IMR-90 (cell line): ENCODE results near the gene NELFCD. TPM values are rescaled to one million over a fixed set of nuclear protein-coding genes. Genes with fewer than 3 reads are reported as not detected.

Source experiments
- ATAC-seq: fragments of 200-7000 bp; cut with Tn5 transposase; 2 replicates; pipeline ENCODE4 v1.9.1; 2020; ENCODE audit warnings: low read depth, mild to moderate bottlenecking, moderate library complexity
- BruUV-seq: library from RNA; stranded (reverse); fragments of 400-500 nt; replicated peaks from 2 replicates; lab custom pipeline; 2021; lab: Mats Ljungman, UMichigan
- CTCF ChIA-PET: fragments of 300-600 bp; formaldehyde crosslinking; extraction: SDS; loops from one replicate; lab custom pipeline; 2021; ENCODE audit warnings: antibody characterized with exemption; lab: Yijun Ruan, JAX
- POLR2A ChIA-PET: fragments of 300-600 bp; sonication (Branson Sonifier 250); formaldehyde crosslinking; loops from one replicate; lab custom pipeline; 2022; ENCODE audit warnings: antibody characterized with exemption; ENCODE audit not compliant: unreplicated experiment; lab: Charles Lee
- DNase-seq: peaks from one replicate; pipeline ENCODE4 v3.0.0; 2013
- H2AFZ ChIP-seq: replicated peaks from 2 replicates; pipeline ENCODE3; 2013; ENCODE audit warnings: low read length, mild to moderate bottlenecking; ENCODE audit not compliant: poor library complexity
- H2AK5ac ChIP-seq: 2 replicates; pipeline ENCODE4 v1.6.1; 2013; ENCODE audit warnings: low read depth, low read length, inconsistent platforms
- H2AK9ac ChIP-seq: replicated peaks from 2 replicates; pipeline ENCODE3; 2013; ENCODE audit warnings: mild to moderate bottlenecking, low read depth, low read length, moderate library complexity; ENCODE audit not compliant: poor library complexity
- H2BK120ac ChIP-seq: 2 replicates; pipeline ENCODE4 v1.6.1; 2013; ENCODE audit warnings: low read depth, low read length, inconsistent platforms
- H2BK15ac ChIP-seq: 3 replicates; pipeline ENCODE4 v1.6.1; 2013; ENCODE audit warnings: low read depth, low read length, inconsistent platforms
- H2BK20ac ChIP-seq: 2 replicates; pipeline ENCODE4 v1.6.1; 2013; ENCODE audit warnings: low read depth, mild to moderate bottlenecking, inconsistent platforms, low read length, moderate library complexity
- H2BK5ac ChIP-seq: 2 replicates; pipeline ENCODE4 v1.6.1; 2013; ENCODE audit warnings: mild to moderate bottlenecking, low read depth, low read length, inconsistent platforms; ENCODE audit not compliant: poor library complexity, severe bottlenecking
- H3K14ac ChIP-seq: replicated peaks from 2 replicates; pipeline ENCODE4 v1.6.1; 2013; ENCODE audit warnings: low read depth, low read length, inconsistent platforms
- H3K18ac ChIP-seq: 2 replicates; pipeline ENCODE4 v1.6.1; 2013; ENCODE audit warnings: low read depth, low read length, control low read depth
- H3K23ac ChIP-seq: 2 replicates; pipeline ENCODE4 v1.6.1; 2013; ENCODE audit warnings: low read depth, low read length, inconsistent platforms
- H3K27ac ChIP-seq: 2 replicates; pipeline ENCODE4 v1.5.1; 2013; ENCODE audit warnings: mild to moderate bottlenecking, control low read depth, low read length; ENCODE audit not compliant: insufficient read depth
- H3K27me3 ChIP-seq: 2 replicates; pipeline ENCODE4 v1.6.1; 2013; ENCODE audit warnings: low read length; ENCODE audit not compliant: control insufficient read depth, insufficient read depth
- H3K36me3 ChIP-seq: 2 replicates; pipeline ENCODE4 v1.6.1; 2013; ENCODE audit warnings: low read length, mixed read lengths; ENCODE audit not compliant: control insufficient read depth, insufficient read depth
- H3K4ac ChIP-seq: 2 replicates; pipeline ENCODE4 v1.6.1; 2013; ENCODE audit warnings: low read depth, low read length, inconsistent platforms
- H3K4me1 ChIP-seq: 2 replicates; pipeline ENCODE4 v1.6.1; 2013; ENCODE audit warnings: low read length, mixed read lengths; ENCODE audit not compliant: control insufficient read depth, insufficient read depth
- H3K4me2 ChIP-seq: 2 replicates; pipeline ENCODE4 v1.6.1; 2013; ENCODE audit warnings: low read depth, mild to moderate bottlenecking, control low read depth, low read length, moderate library complexity
- H3K4me3 ChIP-seq: 2 replicates; pipeline ENCODE4 v1.5.1; 2013; ENCODE audit warnings: low read depth, mild to moderate bottlenecking, control low read depth, low read length, moderate library complexity; ENCODE audit not compliant: insufficient read depth
- H3K56ac ChIP-seq: 2 replicates; pipeline ENCODE4 v1.6.1; 2013; ENCODE audit warnings: low read length, inconsistent platforms; ENCODE audit not compliant: insufficient read depth; ENCODE audit errors: extremely low read depth
- H3K79me1 ChIP-seq, 2 experiments: 2 replicates each; pipeline ENCODE4 v1.6.1; 2013; ENCODE audit warnings: low read length in 2 of 2, inconsistent platforms in 1 of 2, low read depth in 1 of 2
- H3K9ac ChIP-seq: 2 replicates; pipeline ENCODE4 v1.6.1; 2013; ENCODE audit warnings: low read depth, low read length, control low read depth
- H3K9me1 ChIP-seq: 2 replicates; pipeline ENCODE4 v1.6.1; 2013; ENCODE audit warnings: low read length, inconsistent platforms; ENCODE audit not compliant: insufficient read depth
- H3K9me3 ChIP-seq: 2 replicates; pipeline ENCODE4 v1.6.1; 2013; ENCODE audit warnings: low read length; ENCODE audit not compliant: control insufficient read depth, insufficient read depth
- H4K20me1 ChIP-seq: 2 replicates; pipeline ENCODE4 v1.6.1; 2013; ENCODE audit warnings: low read length, inconsistent platforms; ENCODE audit not compliant: insufficient read depth
- H4K5ac ChIP-seq: 2 replicates; pipeline ENCODE4 v1.6.1; 2013; ENCODE audit warnings: mild to moderate bottlenecking, low read depth, low read length, control low read depth
- H4K8ac ChIP-seq, 2 experiments: 2 replicates each; pipeline ENCODE4 v1.6.1; 2013; ENCODE audit warnings: low read depth in 2 of 2, low read length in 2 of 2, control low read depth in 1 of 2, inconsistent platforms in 1 of 2
- H4K91ac ChIP-seq: 2 replicates; pipeline ENCODE4 v1.6.1; 2013; ENCODE audit warnings: low read depth, low read length, inconsistent platforms; ENCODE audit not compliant: insufficient read depth
- CHD1 ChIP-seq: IDR thresholded peaks from 2 replicates; pipeline ENCODE4 v1.6.1; 2012; ENCODE audit warnings: low read depth, low read length, improper control_type of control experiment
- CTCF ChIP-seq: conservative IDR thresholded peaks from 2 replicates; pipeline ENCODE4 v1.5.1; 2012; ENCODE audit warnings: mild to moderate bottlenecking, low read depth, low read length, improper control_type of control experiment
- FOS ChIP-seq: fragments of 150-350 bp; IDR thresholded peaks from 2 replicates; pipeline ENCODE4 v1.6.1; 2016; ENCODE audit warnings: low read depth, low read length
- MAZ ChIP-seq: IDR thresholded peaks from 2 replicates; pipeline ENCODE4 v1.6.1; 2012; ENCODE audit warnings: low read depth, mild to moderate bottlenecking, low read length, improper control_type of control experiment, moderate library complexity, borderline replicate concordance
- NFE2L2 ChIP-seq: fragments of 150-350 bp; IDR thresholded peaks from 2 replicates; pipeline ENCODE4 v1.6.1; 2016; ENCODE audit warnings: low read depth, mild to moderate bottlenecking, low read length
- RAD21 ChIP-seq: IDR thresholded peaks from 2 replicates; pipeline ENCODE4 v1.6.1; 2012; ENCODE audit warnings: low read length, improper control_type of control experiment
- USF2 ChIP-seq: fragments of 150-350 bp; IDR thresholded peaks from 2 replicates; pipeline ENCODE4 v1.6.1; 2017; ENCODE audit warnings: mild to moderate bottlenecking, antibody characterized with exemption, low read length, low read depth
- WGBS, 2 experiments: methylation state at CpG; one replicate each; pipeline versions ENCODE4 v1.1.5 to v1.1.7; 2013; ENCODE audit warnings: missing lambda C conversion rate in 2 of 2; ENCODE audit not compliant: insufficient read length in 1 of 2; ENCODE audit errors: extremely low coverage in 2 of 2; 5-methylcytosine and 5-hydroxymethylcytosine counted together
- dilution Hi-C: fragments of 300-500 bp; cut with HindIII; formaldehyde crosslinking; loops from one replicate; pipeline ENCODE4 v1.14.3; 2018; ENCODE audit warnings: low sequenced_read_pairs; ENCODE audit not compliant: unreplicated experiment
- in situ Hi-C: fragments of 300-500 bp; cut with MboI; formaldehyde crosslinking; loops from 3 replicates; pipeline ENCODE4 v1.14.3; 2019; ENCODE audit warnings: low sequenced_read_pairs, inconsistent platforms, mixed read lengths
- intact Hi-C: fragments of 100-400 bp; cut with micrococcal nuclease; formaldehyde crosslinking; loops from 2 replicates; pipeline ENCODE4 v1.10.0; 2022
- polyA plus RNA-seq, 3 experiments: library from polyadenylated mRNA; depleted of rRNA; stranded (reverse); fragments of >200 nt; gene quantifications; 2 replicates each; pipeline ENCODE4 v1.2.3, GENCODE V29; 2012; ENCODE audit warnings: low replicate concordance in 1 of 3
- total RNA-seq: library from RNA; depleted of rRNA; stranded (reverse); fragments of >200 nt; gene quantifications from 2 replicates; pipeline ENCODE4 v1.2.3, GENCODE V29; 2012

Gene NELFCD
- total and polyA plus RNA-seq, 2 of the 4 experiments (the other 2 are of a cell fraction): 88.9 to 94.1 TPM

- in situ Hi-C loops (loop anchor here (5.0 kb wide), 1 partner anchor 75 kb away; no protein-coding TSS in a partner anchor), dilution Hi-C loops (no loop called here), intact Hi-C loops (loop anchor here (5.0 kb wide), 1 partner anchor 75 kb away; no protein-coding TSS in a partner anchor)
- Histone ChIP-seq H4K8ac (no peak overlapping the region), H2BK20ac (no peak overlapping the region), H3K79me1 (peaks cover 24 to 54% of the 10 kb centered on the region in 2 experiments), H3K36me3 (peaks cover 7% of the 10 kb centered on the region), H2BK120ac (no peak overlapping the region), H2BK5ac (no peak overlapping the region), H3K23ac (peak overlapping the region; percentile 86; the same call in 1 of the 2 replicates), H3K56ac (no peak overlapping the region), H3K4me3 (no peak overlapping the region), H3K4ac (no peak overlapping the region; the same call in 1 of the 2 replicates), H3K27me3 (peaks cover 3% of the 10 kb centered on the region), H2AK5ac (no peak overlapping the region; the same call in 1 of the 2 replicates), H3K9me1 (peaks cover 20% of the 10 kb centered on the region), H4K5ac (no peak overlapping the region), H4K20me1 (peaks cover 19% of the 10 kb centered on the region), H3K14ac (peak overlapping the region; percentile 35; the same call in 1 of the 2 replicates), H3K4me2 (peak overlapping the region; percentile 49; the same call in 1 of the 2 replicates), H3K9me3 (no peaks in the 10 kb centered on the region), H3K27ac (no peak overlapping the region), H4K91ac (no peak overlapping the region), H2AK9ac (peak overlapping the region; percentile 79), H2BK15ac (no peak overlapping the region), H3K4me1 (peaks cover 3% of the 10 kb centered on the region; the same call in 1 of the 2 replicates), H3K9ac (no peak overlapping the region), H2AFZ (no peak overlapping the region), H3K18ac (no peak overlapping the region)
- BruUV-seq: no TSS peak
- ATAC-seq (no peak), DNase-seq (no peak)
- ChIA-PET POLR2A (interaction anchor here (0.6 kb wide), 1 partner anchor 11 kb away, joined by 3 read pairs; no protein-coding TSS in a partner anchor), CTCF (interaction anchor here (0.6 to 1.3 kb wide), 2 partner anchors 9 to 11 kb away, joined by 3 to 4 read pairs; no protein-coding TSS in a partner anchor)
- 100% methylated on average over 6 of the region's 12 CpGs; no CpG with 5 or more reads in 1 of the 2 experiments for WGBS, 2 experiments
- TF ChIP-seq FOS (no peak), CHD1 (no peak), CTCF (no peak), USF2 (no peak), MAZ (no peak), NFE2L2 (no peak), RAD21 (no peak)
These were observed 1.5 kb downstream of the NELFCD start for GRCh38 chr20:58982406-58983114.
